CD4-positive, alpha-beta T cell (primary cell): ENCODE measurements around the gene SMOC1. TPM values are rescaled to one million over a fixed set of nuclear protein-coding genes. Genes with fewer than 3 reads are reported as not detected.

Source experiments
- ATAC-seq: fragments of 200-7000 bp; cut with Tn5 transposase; one replicate; pipeline ENCODE4 v1.10.0; 2022; ENCODE audit warnings: mild to moderate bottlenecking; ENCODE audit not compliant: poor library complexity
- CTCF ChIA-PET: fragments of 350-600 bp; sonication (Branson Sonifier 250); formaldehyde crosslinking; loops from one replicate; lab custom pipeline; 2021; ENCODE audit warnings: antibody characterized with exemption, inconsistent platforms; lab: Charles Lee
- POLR2A ChIA-PET: fragments of 350-600 bp; sonication (Branson Sonifier 250); formaldehyde crosslinking; loops from one replicate; lab custom pipeline; 2021; ENCODE audit warnings: antibody characterized with exemption, inconsistent platforms; lab: Charles Lee
- DNase-seq, 14 experiments: peaks; one replicate each; pipeline ENCODE4 v3.0.0-alpha.2; 2013 to 2020; ENCODE audit warnings: mixed read lengths in 2 of 14
- H3K27ac ChIP-seq, 2 donors: one replicate each; pipeline versions ENCODE4 v1.5.1 to v1.7.0; 2013; ENCODE audit warnings: low read length in 2 of 2, low read depth in 1 of 2, mild to moderate bottlenecking in 1 of 2
- H3K27me3 ChIP-seq, 2 experiments: 1 replicate in 1 of 2; 2 replicates in 1 of 2; pipeline versions ENCODE4 v1.6.1 to v1.7.0; 2013; ENCODE audit warnings: low read length in 2 of 2, control low read depth in 1 of 2, mild to moderate bottlenecking in 1 of 2, moderate library complexity in 1 of 2; ENCODE audit not compliant: insufficient read depth in 2 of 2, control insufficient read depth in 1 of 2
- H3K36me3 ChIP-seq: one replicate; pipeline ENCODE4 v1.6.1; 2013; ENCODE audit warnings: low read length, control low read depth; ENCODE audit not compliant: insufficient read depth
- H3K4me1 ChIP-seq: one replicate; pipeline ENCODE4 v1.6.1; 2013; ENCODE audit warnings: low read length, control low read depth; ENCODE audit not compliant: insufficient read depth
- H3K4me3 ChIP-seq: one replicate; pipeline ENCODE4 v1.5.1; 2013; ENCODE audit warnings: mild to moderate bottlenecking, low read length, moderate library complexity
- H3K9me3 ChIP-seq, 2 experiments: 1 replicate in 1 of 2; 2 replicates in 1 of 2; pipeline versions ENCODE4 v1.6.1 to v1.7.0; 2013; ENCODE audit warnings: low read length in 2 of 2, mild to moderate bottlenecking in 2 of 2, control low read depth in 1 of 2, moderate library complexity in 1 of 2; ENCODE audit not compliant: control insufficient read depth in 1 of 2, insufficient read depth in 1 of 2
- H3K27ac Mint-ChIP-seq: one replicate; pipeline ENCODE4 v1.8.0; 2020; ENCODE audit warnings: mixed read lengths
- H3K27me3 Mint-ChIP-seq: one replicate; pipeline ENCODE4 v1.8.0; 2021; ENCODE audit warnings: mixed read lengths
- H3K36me3 Mint-ChIP-seq: one replicate; pipeline ENCODE4 v1.8.0; 2021; ENCODE audit warnings: low read depth, mixed read lengths
- H3K4me1 Mint-ChIP-seq: one replicate; pipeline ENCODE4 v1.8.0; 2021; ENCODE audit warnings: low read depth, mixed read lengths
- H3K4me3 Mint-ChIP-seq: one replicate; pipeline ENCODE4 v1.8.0; 2020; ENCODE audit warnings: mild to moderate bottlenecking, mixed read lengths
- H3K9me3 Mint-ChIP-seq: one replicate; pipeline ENCODE4 v1.8.0; 2020; ENCODE audit warnings: mixed read lengths
- CTCF ChIP-seq: fragments of 200-600 bp; IDR thresholded peaks from one replicate; pipeline ENCODE4 v1.8.0; 2022; ENCODE audit warnings: antibody characterized with exemption, mild to moderate bottlenecking
- intact Hi-C, 2 experiments: fragments of 100-400 bp; cut with DNase I in 1 of 2; cut with micrococcal nuclease in 1 of 2; formaldehyde crosslinking; loops; one replicate each; pipeline versions ENCODE4 v1.15.1 to v1.9.0; 2023 to 2025; cut with DNase I, micrococcal nuclease
- total RNA-seq, 174 experiments: library from RNA in 2 of 174; stranded (reverse) in 2 of 174; gene quantifications; one replicate each; pipeline ENCODE4 v1.2.3 and lab custom pipeline; 2021 to 2026

Gene SMOC1
- total RNA-seq, 2 experiments from 2014 or later = not detected

GRCh38 chr14:69841656-69842055 is 37.6 kb upstream of the SMOC1 start:
- no peak overlapping the region for H3K27ac Mint-ChIP-seq
- no peak for TF ChIP-seq CTCF
- ChIA-PET CTCF (no interaction called here), POLR2A (no interaction called here)
- intact Hi-C loops = no loop called here
- peaks cover 11% of the 10 kb centered on the region for H3K27me3 Mint-ChIP-seq
- H3K27ac ChIP-seq = no peak overlapping the region
- no peak overlapping the region for H3K4me3 Mint-ChIP-seq
- ATAC-seq (no peak), DNase-seq (no peak)
- H3K9me3 Mint-ChIP-seq = no peaks in the 10 kb centered on the region
- H3K36me3 ChIP-seq = no peaks in the 10 kb centered on the region
- peaks cover 10 to 14% of the 10 kb centered on the region in 2 experiments for H3K27me3 ChIP-seq
- H3K36me3 Mint-ChIP-seq = no peaks in the 10 kb centered on the region
- H3K4me3 ChIP-seq = no peak overlapping the region
- H3K4me1 Mint-ChIP-seq = no peaks in the 10 kb centered on the region
- no peaks in the 10 kb centered on the region for H3K4me1 ChIP-seq
- no peaks in the 10 kb centered on the region for H3K9me3 ChIP-seq

- Histone ChIP-seq H3K4me3 (no peak overlapping the region), H3K4me1 (no peaks in the 10 kb centered on the region), H3K9me3 (no peaks in the 10 kb centered on the region), H3K27ac (no peak overlapping the region), H3K36me3 (no peaks in the 10 kb centered on the region), H3K27me3 (peaks cover 10 to 14% of the 10 kb centered on the region in 2 experiments)
- Mint-ChIP-seq H3K4me3 (no peak overlapping the region), H3K27me3 (peaks cover 17% of the 10 kb centered on the region), H3K27ac (no peak overlapping the region), H3K4me1 (no peaks in the 10 kb centered on the region), H3K9me3 (no peaks in the 10 kb centered on the region), H3K36me3 (no peaks in the 10 kb centered on the region)
- ChIA-PET POLR2A (no interaction called here), CTCF (no interaction called here)
- DNase-seq (no peak), ATAC-seq (no peak)
- no peak for TF ChIP-seq CTCF
- intact Hi-C loops = no loop called here
These were observed 36.4 kb upstream of the SMOC1 start for GRCh38 chr14:69842686-69843420.

GRCh38 chr14:69844171-69844570 is 35.0 kb upstream of the SMOC1 start:
- CTCF ChIA-PET = no interaction called here
- H3K4me3 ChIP-seq = no peak overlapping the region

More at GRCh38 chr14:69844171-69844570, 35.0 kb upstream of the SMOC1 start:
- H3K4me1 ChIP-seq = no peaks in the 10 kb centered on the region
- Mint-ChIP-seq H3K4me3 (no peak overlapping the region), H3K9me3 (no peaks in the 10 kb centered on the region), H3K4me1 (no peaks in the 10 kb centered on the region), H3K27ac (no peak overlapping the region), H3K27me3 (peaks cover 28% of the 10 kb centered on the region), H3K36me3 (no peaks in the 10 kb centered on the region)
- no peak for DNase-seq
- peaks cover 10 to 14% of the 10 kb centered on the region in 2 experiments for H3K27me3 ChIP-seq
- H3K27ac ChIP-seq = no peak overlapping the region
- POLR2A ChIA-PET = interaction anchor here (0.5 kb wide), 1 partner anchor 1291 kb away, joined by 3 read pairs; no protein-coding TSS in a partner anchor
- H3K9me3 ChIP-seq = no peaks in the 10 kb centered on the region
- TF ChIP-seq CTCF = no peak
- H3K36me3 ChIP-seq = no peaks in the 10 kb centered on the region
- no peak for ATAC-seq
- intact Hi-C loops = no loop called here
